22Rv1 (cell line): ENCODE measurements around the gene TM2D1.
A peak's percentile ranks its signal among the peaks of the same experiment; 100 is the strongest.

Experiments used
- H3K27ac ChIP-seq: fragments of 450-650 bp; 2 replicates; pipeline ENCODE4 v1.5.1; 2017
- CTCF ChIP-seq: fragments of 450-650 bp; IDR thresholded peaks from 2 replicates; pipeline ENCODE4 v1.5.1; 2017; ENCODE audit warnings: mild to moderate bottlenecking
- ZFX ChIP-seq: fragments of 450-650 bp; IDR thresholded peaks from 2 replicates; pipeline ENCODE4 v1.6.1; 2017; ENCODE audit warnings: antibody characterized with exemption, borderline replicate concordance

The TM2D1 gene

DNA sequence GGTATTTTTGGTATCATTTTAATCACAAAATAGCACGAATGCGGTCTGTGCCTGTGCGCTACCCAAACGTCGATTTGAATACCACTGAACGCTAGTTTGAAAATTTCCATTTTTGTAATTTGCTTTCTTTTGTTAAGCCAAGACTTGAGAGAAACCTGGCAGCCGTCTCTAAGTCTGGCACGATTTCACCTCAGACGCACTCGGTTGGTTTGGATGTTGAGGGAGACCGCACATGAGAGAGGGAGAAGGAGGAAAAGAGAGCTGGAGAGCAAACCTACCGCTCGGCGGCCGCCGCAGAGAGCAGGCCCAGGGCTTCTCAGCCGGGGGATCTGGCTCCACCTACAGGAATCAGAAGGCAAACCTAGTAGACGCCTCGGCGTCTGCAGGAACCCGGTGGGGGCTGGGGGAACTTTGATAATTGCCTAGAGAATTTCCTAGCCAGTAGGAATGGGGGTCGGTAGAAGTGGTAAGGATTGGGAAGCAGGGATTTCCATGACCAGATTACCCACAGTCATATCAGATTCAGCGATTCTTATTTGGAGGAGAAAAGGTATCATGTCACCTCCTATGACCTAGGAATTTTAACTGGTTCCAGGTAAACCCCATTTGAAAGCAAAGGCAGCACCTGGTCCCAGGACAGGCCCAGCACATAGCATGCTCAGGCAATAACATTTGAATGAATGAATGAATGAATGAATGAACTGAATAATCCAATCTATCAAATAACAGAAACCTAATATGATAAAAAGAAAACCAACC is 83.2 kb downstream of the TM2D1 start:
- TF ChIP-seq CTCF (peak; percentile 93), ZFX (no peak)
- H3K27ac ChIP-seq, result peak overlapping the region; percentile 58; the same call in 1 of the 2 replicates

- TF ChIP-seq ZFX (no peak), CTCF (no peak)
- H3K27ac ChIP-seq, result no peak overlapping the region
These were observed 84.1 kb downstream of the TM2D1 start for GRCh38 chr1:61640531-61641530.

- no peak overlapping the region for H3K27ac ChIP-seq
- TF ChIP-seq CTCF (no peak), ZFX (no peak)
These were observed 85.2 kb downstream of the TM2D1 start for GRCh38 chr1:61639608-61640336.

DNA sequence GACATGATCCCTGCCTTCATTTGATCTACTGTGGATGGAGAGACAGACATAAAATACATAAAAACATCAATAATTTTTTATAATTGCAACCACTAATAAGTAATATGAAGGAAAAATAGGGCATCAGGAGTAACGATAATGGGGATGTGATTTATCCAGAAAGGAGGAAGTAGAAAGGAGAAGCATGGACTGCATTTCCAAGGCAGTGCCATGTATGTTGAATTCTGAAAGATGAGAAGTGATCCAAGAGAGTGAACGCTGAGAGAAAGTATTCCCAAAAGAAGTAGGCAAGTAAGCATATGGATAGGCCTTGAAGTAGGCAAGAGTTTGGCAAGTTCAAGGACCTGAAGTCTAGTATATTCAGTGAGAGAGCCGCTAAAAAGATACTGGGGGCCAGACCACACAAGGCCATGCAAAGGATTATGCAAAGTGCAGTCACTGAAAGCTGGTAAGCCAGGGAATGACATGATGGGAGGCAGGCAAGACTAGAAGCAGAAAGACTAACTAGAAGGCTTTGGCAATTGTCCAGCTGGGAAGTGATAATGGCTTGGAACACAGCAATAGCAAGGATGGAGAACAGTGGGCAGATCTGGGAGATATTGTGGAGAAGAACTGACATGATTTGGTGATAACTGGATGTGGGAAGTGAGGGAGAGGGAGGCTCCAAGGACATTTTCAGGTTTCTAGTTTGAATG is 85.9 kb downstream of the TM2D1 start:
- TF ChIP-seq CTCF, result no peak
- no peak for TF ChIP-seq ZFX
- H3K27ac ChIP-seq, result no peak overlapping the region

DNA sequence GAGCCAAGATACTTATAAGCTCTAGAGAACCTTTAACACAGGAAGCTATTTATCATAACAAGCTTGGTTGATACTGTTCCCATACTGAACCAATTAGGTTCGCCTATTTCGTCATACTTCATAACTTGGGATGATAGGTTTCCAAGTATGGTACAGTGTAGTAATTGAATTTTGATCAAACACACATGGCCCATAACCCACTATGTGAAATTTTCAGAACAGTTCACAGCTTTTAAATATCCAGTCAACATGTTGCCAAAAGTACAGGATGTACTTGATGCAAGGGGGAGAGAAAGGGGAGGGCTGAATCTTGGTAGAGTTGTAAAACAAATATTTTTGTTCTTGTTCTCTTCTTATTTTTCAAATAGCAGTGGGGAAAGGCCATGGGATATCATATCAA is 86.6 kb downstream of the TM2D1 start:
- no peak for TF ChIP-seq ZFX
- TF ChIP-seq CTCF, result no peak
- H3K27ac ChIP-seq, result no peak overlapping the region

- no peak for TF ChIP-seq CTCF
- no peak overlapping the region for H3K27ac ChIP-seq
These were observed 87.5 kb downstream of the TM2D1 start for GRCh38 chr1:61637470-61637869.
